ENCODE measurements around the gene FAM114A1. TPM values are rescaled to one million over a fixed set of nuclear protein-coding genes. Genes with fewer than 3 reads are reported as not detected.

Gene FAM114A1
- total RNA-seq (ENCODE audit: low replicate concordance) = 294 and 325 TPM in 2 replicates

DNA sequence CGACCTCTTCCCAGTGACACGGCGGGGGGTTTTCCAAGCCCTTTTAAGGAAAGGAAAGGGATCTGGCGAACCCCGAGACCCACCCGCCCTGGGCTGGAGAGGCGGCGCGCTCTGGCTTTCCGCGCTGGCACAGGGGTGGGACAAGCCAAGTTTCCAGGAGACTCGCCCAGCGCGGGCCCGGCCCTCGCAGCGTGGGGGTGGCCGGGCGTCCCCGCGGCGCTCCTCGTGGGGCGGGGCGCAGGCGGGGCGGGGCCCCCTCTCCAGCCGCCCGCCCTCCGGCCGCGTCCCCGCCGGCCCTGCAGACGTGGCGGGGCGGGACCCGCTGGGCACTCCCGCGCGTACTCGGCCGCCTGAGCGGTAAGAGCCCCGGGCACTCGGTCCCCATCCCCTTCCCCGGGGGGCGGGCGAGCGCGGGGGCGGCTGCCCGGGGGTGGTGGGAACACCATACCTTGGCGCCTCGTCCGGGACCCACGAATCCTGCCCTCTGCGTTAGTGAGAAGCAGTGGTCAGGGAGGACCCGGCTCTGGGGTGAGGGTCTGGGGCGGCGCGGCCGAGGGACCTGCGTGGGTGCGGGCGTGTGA lies at the start of gene FAM114A1:
FAM114A1 (plus strand) TSS at position 329 of the 581 bp plus-strand sequence. CDS start 10,273 bp downstream, outside the sequence.

GRCh38 chr4:38856524-38857337 lies 10.9 kb upstream of the FAM114A1 start, which contains the start of gene TLR6:
Gene TLR6 (minus strand): TSS chr4:38856817. CDS start chr4:38829473, 27,344 bp downstream.

Other genes starting within 250 kb of the FAM114A1 start
- gene KLF3, start 203.6 kb upstream of the FAM114A1 start, total RNA-seq (ENCODE audit: low replicate concordance) = 7.0 and 10.2 TPM in 2 replicates
- not detected in 2 replicates for gene TLR10, start 84.8 kb upstream of the FAM114A1 start, total RNA-seq (ENCODE audit: low replicate concordance)
- gene TLR1, start 63.0 kb upstream of the FAM114A1 start, total RNA-seq (ENCODE audit: low replicate concordance) = 0.68 and 2.0 TPM in 2 replicates
- 0.60 and 0.94 TPM in 2 replicates for gene TLR6, start 11.0 kb upstream of the FAM114A1 start, total RNA-seq (ENCODE audit: low replicate concordance)
- gene TMEM156, start 164.6 kb downstream of the FAM114A1 start, total RNA-seq (ENCODE audit: low replicate concordance) = 0.08 TPM in 1 of 2 replicates, not detected in the other
- gene KLHL5, start 194.4 kb downstream of the FAM114A1 start, total RNA-seq (ENCODE audit: low replicate concordance) = 55.8 and 78.0 TPM in 2 replicates